Loucy (cell line): Measurements from ENCODE around the gene UNC5B.

Source experiments
- H2AFZ ChIP-seq: fragments of 200-600 bp; sonication (generic); 2 replicates; pipeline ENCODE4 v1.6.0; 2016; ENCODE audit warnings: antibody characterized with exemption, mild to moderate bottlenecking, low read length, moderate library complexity
- H3F3A ChIP-seq: fragments of 200-600 bp; 2 replicates; pipeline ENCODE4 v1.6.0; 2016; ENCODE audit warnings: antibody characterized with exemption, low read depth, mild to moderate bottlenecking
- H3K27me3 ChIP-seq: fragments of 200-600 bp; sonication (generic); 2 replicates; pipeline ENCODE4 v1.6.1; 2014; ENCODE audit warnings: low read length, mild to moderate bottlenecking; ENCODE audit not compliant: insufficient read depth, poor library complexity, severe bottlenecking
- H3K36me3 ChIP-seq: fragments of 200-600 bp; sonication (generic); 2 replicates; pipeline ENCODE4 v1.6.1; 2016; ENCODE audit warnings: low read length; ENCODE audit not compliant: insufficient read depth
- H3K4me1 ChIP-seq: fragments of 200-600 bp; sonication (generic); 2 replicates; pipeline ENCODE4 v1.5.1; 2014; ENCODE audit warnings: low read length, mild to moderate bottlenecking; ENCODE audit not compliant: insufficient read depth, poor library complexity, severe bottlenecking
- H3K4me2 ChIP-seq: fragments of 200-600 bp; sonication (generic); 2 replicates; pipeline ENCODE4 v1.6.0; 2014; ENCODE audit warnings: antibody characterized with exemption, low read length, low read depth, mild to moderate bottlenecking; ENCODE audit not compliant: poor library complexity, severe bottlenecking
- H3K4me3 ChIP-seq: fragments of 200-600 bp; sonication (generic); 2 replicates; pipeline ENCODE4 v1.5.1; 2014; ENCODE audit warnings: low read length, mild to moderate bottlenecking, mixed read lengths; ENCODE audit not compliant: poor library complexity, severe bottlenecking
- H3K79me2 ChIP-seq: fragments of 200-600 bp; sonication (generic); 2 replicates; pipeline ENCODE4 v1.6.1; 2014; ENCODE audit warnings: low read length; ENCODE audit not compliant: insufficient read depth
- H3K9ac ChIP-seq: fragments of 200-600 bp; sonication (generic); 2 replicates; pipeline ENCODE4 v1.6.0; 2014; ENCODE audit warnings: mild to moderate bottlenecking, low read depth, low read length, moderate library complexity; ENCODE audit not compliant: poor library complexity, severe bottlenecking
- H3K9me2 ChIP-seq: fragments of 200-600 bp; sonication (generic); replicated peaks from 2 replicates; pipeline ENCODE4 v1.6.1; 2016; ENCODE audit warnings: low read depth, low read length, mixed read lengths
- H3K9me3 ChIP-seq: fragments of 200-600 bp; sonication (generic); 2 replicates; pipeline ENCODE4 v1.6.1; 2014; ENCODE audit warnings: mild to moderate bottlenecking, antibody characterized with exemption, low read length, low read depth; ENCODE audit not compliant: insufficient read depth
- H4K20me1 ChIP-seq: fragments of 200-600 bp; sonication (generic); 2 replicates; pipeline ENCODE4 v1.6.0; 2014; ENCODE audit warnings: antibody characterized with exemption, low read length, mild to moderate bottlenecking; ENCODE audit not compliant: insufficient read depth, poor library complexity, severe bottlenecking
- EZH2phosphoT487 ChIP-seq: fragments of 200-600 bp; IDR thresholded peaks from 2 replicates; pipeline ENCODE4 v1.6.1; 2018; ENCODE audit warnings: antibody characterized with exemption, mild to moderate bottlenecking, moderate library complexity, borderline replicate concordance
- TF ChIP-seq, protein P1 (sequence below): fragments of 200-600 bp; sonication (generic); conservative IDR thresholded peaks from 2 replicates; pipeline ENCODE4 v1.5.1; 2014; ENCODE audit warnings: mild to moderate bottlenecking, antibody characterized with exemption, low read length

Gene UNC5B

DNA sequence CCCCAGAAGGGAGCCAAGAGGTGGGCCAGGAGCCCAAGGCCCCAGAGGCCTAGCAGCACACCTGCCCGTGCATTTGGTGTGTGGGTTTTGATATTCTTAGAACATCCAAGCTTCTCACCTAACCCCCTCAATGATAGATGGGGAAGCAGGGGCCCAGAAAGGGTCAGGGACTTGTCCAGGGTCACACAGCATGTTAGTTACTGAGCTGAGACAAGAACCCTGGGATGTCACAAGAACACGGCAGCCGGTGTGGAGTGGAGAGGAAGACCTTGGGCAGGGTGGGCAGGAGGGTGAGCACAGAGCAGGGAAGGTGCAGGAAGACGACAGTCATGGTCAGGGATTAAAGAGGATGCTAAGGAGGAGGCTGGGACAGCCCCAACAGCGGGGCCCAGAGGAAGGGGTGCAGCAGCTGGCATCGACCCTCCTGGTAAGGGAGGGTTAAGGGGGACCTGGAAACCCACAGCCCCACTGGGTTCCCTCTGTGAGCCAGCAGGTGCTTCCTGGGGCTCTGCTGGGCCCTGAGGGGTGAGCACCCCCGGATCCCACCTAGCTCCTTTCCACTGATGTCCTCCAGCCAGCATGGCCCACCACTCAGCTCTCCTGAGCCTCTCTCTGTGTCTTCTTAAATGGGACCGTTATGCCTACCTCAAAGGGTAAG, 44.4 kb downstream of the UNC5B start:
- no peak overlapping the region for H3K4me2 ChIP-seq
- no peak overlapping the region for H2AFZ ChIP-seq
- no peak overlapping the region for H3K4me3 ChIP-seq
- H3F3A ChIP-seq = no peaks in the 10 kb centered on the region
- no peaks in the 10 kb centered on the region for H4K20me1 ChIP-seq
- TF ChIP-seq, protein P1, sequence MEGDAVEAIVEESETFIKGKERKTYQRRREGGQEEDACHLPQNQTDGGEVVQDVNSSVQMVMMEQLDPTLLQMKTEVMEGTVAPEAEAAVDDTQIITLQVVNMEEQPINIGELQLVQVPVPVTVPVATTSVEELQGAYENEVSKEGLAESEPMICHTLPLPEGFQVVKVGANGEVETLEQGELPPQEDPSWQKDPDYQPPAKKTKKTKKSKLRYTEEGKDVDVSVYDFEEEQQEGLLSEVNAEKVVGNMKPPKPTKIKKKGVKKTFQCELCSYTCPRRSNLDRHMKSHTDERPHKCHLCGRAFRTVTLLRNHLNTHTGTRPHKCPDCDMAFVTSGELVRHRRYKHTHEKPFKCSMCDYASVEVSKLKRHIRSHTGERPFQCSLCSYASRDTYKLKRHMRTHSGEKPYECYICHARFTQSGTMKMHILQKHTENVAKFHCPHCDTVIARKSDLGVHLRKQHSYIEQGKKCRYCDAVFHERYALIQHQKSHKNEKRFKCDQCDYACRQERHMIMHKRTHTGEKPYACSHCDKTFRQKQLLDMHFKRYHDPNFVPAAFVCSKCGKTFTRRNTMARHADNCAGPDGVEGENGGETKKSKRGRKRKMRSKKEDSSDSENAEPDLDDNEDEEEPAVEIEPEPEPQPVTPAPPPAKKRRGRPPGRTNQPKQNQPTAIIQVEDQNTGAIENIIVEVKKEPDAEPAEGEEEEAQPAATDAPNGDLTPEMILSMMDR = no peak
- no peak for TF ChIP-seq EZH2phosphoT487
- H3K9me2 ChIP-seq = no peaks in the 10 kb centered on the region
- H3K27me3 ChIP-seq = no peaks in the 10 kb centered on the region
- H3K9me3 ChIP-seq = no peaks in the 10 kb centered on the region
- no peaks in the 10 kb centered on the region for H3K79me2 ChIP-seq
- no peak overlapping the region for H3K9ac ChIP-seq
- no peaks in the 10 kb centered on the region for H3K4me1 ChIP-seq
- no peaks in the 10 kb centered on the region for H3K36me3 ChIP-seq

DNA sequence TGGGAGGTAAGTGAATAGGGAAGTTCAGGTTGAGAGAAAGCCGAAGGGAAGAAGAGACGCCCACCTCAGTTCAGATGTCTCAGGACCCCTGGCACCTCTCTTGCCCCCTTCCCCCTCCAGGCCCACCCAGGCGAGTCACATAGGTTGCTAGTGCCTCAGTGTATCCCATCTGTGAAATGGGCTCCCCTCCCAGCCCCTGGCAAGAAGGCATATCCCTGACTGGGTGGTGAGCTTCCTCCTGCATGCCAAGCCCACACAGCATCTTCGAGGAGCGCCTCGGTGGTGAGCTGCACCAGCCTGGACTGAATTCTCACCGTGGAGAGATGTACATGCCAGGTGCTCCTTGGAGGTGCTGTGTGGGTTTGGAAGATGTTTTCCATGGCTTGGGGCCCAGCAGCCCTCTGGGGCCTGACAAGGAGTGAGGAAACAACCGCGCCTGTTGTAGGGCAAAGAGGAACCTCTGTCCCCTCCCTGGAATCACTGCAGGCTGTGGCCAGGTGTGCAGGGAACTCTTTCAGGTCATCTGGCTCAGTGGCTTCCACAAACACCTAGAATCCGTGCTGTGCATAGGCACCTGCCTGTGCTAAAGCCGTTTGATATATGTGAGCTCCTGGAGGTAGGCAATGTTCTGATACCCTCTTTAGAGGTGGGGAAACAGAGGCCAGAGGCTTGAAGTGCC, 45.1 kb downstream of the UNC5B start:
- Histone ChIP-seq H2AFZ (no peak overlapping the region), H3K9me3 (no peaks in the 10 kb centered on the region), H3F3A (no peaks in the 10 kb centered on the region), H3K36me3 (no peaks in the 10 kb centered on the region), H3K79me2 (no peaks in the 10 kb centered on the region), H3K9me2 (no peaks in the 10 kb centered on the region), H3K9ac (no peak overlapping the region), H3K4me1 (no peaks in the 10 kb centered on the region), H3K27me3 (no peaks in the 10 kb centered on the region), H4K20me1 (no peaks in the 10 kb centered on the region), H3K4me3 (no peak overlapping the region), H3K4me2 (no peak overlapping the region)
- no peak for TF ChIP-seq EZH2phosphoT487
- TF ChIP-seq, protein P1 = no peak

DNA sequence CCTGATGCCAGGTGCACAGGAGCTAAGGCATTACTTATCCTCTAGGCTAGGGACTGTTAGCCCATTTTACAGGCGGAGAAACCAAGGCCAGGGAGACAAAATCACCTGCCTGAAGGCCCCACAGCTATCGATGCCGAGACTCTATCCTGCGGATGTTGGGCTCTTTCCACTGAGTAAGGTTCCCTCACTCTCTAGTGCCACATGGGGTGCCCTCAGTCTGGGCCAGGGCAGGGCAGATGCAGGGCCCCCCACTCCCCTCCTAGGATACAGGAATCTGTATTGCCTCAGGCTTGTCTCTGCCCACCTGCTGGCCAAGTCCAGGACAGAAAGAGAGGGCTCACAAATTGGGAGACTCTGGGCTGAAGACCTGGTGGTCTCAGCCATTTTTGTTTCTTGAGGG, 45.7 kb downstream of the UNC5B start:
- TF ChIP-seq, protein P1 = no peak
- TF ChIP-seq EZH2phosphoT487 = no peak
- no peak overlapping the region for H3K9ac ChIP-seq
- H3K4me2 ChIP-seq = no peak overlapping the region
- H2AFZ ChIP-seq = no peak overlapping the region
- no peaks in the 10 kb centered on the region for H3K36me3 ChIP-seq
- H3K9me2 ChIP-seq = no peaks in the 10 kb centered on the region
- H3K79me2 ChIP-seq = no peaks in the 10 kb centered on the region
- no peaks in the 10 kb centered on the region for H3K27me3 ChIP-seq
- H3F3A ChIP-seq = no peaks in the 10 kb centered on the region
- H3K4me1 ChIP-seq = no peaks in the 10 kb centered on the region
- no peak overlapping the region for H3K4me3 ChIP-seq
- no peaks in the 10 kb centered on the region for H4K20me1 ChIP-seq
- no peaks in the 10 kb centered on the region for H3K9me3 ChIP-seq
